MCF 10A (cell line): ENCODE measurements around the gene DOCK8. TPM values are rescaled to one million over a fixed set of nuclear protein-coding genes. Genes with fewer than 3 reads are reported as not detected.
"Not testable (repeated sequence)": the region's sequence is repeated elsewhere in the genome, so short reads cannot be mapped to it uniquely, and the experiment has no call there.

ENCODE experiments used
- BruUV-seq: library from RNA; stranded (reverse); fragments of 400-500 nt; replicated peaks from 2 replicates; lab custom pipeline; 2021; lab: Mats Ljungman, UMichigan
- CTCF ChIA-PET: fragments of 300-600 bp; sonication (Branson Sonifier 250); formaldehyde crosslinking; extraction: SDS; loops from one replicate; lab custom pipeline; 2021; ENCODE audit warnings: antibody characterized with exemption, inconsistent platforms; lab: Yijun Ruan, JAX
- POLR2A ChIA-PET: fragments of 300-600, 350-650 bp; sonication (Branson Sonifier 250); formaldehyde crosslinking; extraction: SDS; loops from one replicate; lab custom pipeline; 2020; ENCODE audit warnings: antibody characterized with exemption, inconsistent platforms; lab: Yijun Ruan, JAX
- DNase-seq: peaks from one replicate; pipeline ENCODE4 v3.0.0-alpha.2; 2018; ENCODE audit not compliant: unreplicated experiment
- H3K27ac Mint-ChIP-seq: one replicate; pipeline ENCODE4 v1.8.0; 2022; ENCODE audit warnings: mild to moderate bottlenecking, low read depth, mixed read lengths; ENCODE audit not compliant: unreplicated experiment
- H3K27me3 Mint-ChIP-seq: one replicate; pipeline ENCODE4 v1.8.0; 2022; ENCODE audit warnings: mixed read lengths; ENCODE audit not compliant: insufficient read depth, unreplicated experiment
- H3K36me3 Mint-ChIP-seq: one replicate; pipeline ENCODE4 v1.8.0; 2022; ENCODE audit warnings: mild to moderate bottlenecking, moderate library complexity, mixed read lengths; ENCODE audit not compliant: insufficient read depth, unreplicated experiment
- H3K4me1 Mint-ChIP-seq: one replicate; pipeline ENCODE4 v1.8.0; 2022; ENCODE audit warnings: mixed read lengths; ENCODE audit not compliant: insufficient read depth, unreplicated experiment
- H3K4me3 Mint-ChIP-seq: one replicate; pipeline ENCODE4 v1.8.0; 2022; ENCODE audit warnings: mild to moderate bottlenecking, moderate library complexity, mixed read lengths; ENCODE audit not compliant: unreplicated experiment
- H3K9me3 Mint-ChIP-seq: one replicate; pipeline ENCODE4 v1.8.0; 2022; ENCODE audit warnings: mixed read lengths; ENCODE audit not compliant: unreplicated experiment
- CTCF ChIP-seq: fragments of 200-600 bp; IDR thresholded peaks from one replicate; pipeline ENCODE4 v1.8.0; 2022; ENCODE audit warnings: antibody characterized with exemption, mild to moderate bottlenecking; ENCODE audit not compliant: unreplicated experiment
- intact Hi-C: fragments of 100-400 bp; cut with micrococcal nuclease; formaldehyde crosslinking; loops from 2 replicates; pipeline ENCODE4 v1.14.1; 2022
- total RNA-seq: library from RNA; stranded (reverse); gene quantifications from 2 replicates; pipeline ENCODE4 v1.2.3, GENCODE V29; 2022

DOCK8 gene
- total RNA-seq, 1 experiment from 2014 or later, result 5.2 TPM

- H3K4me3 Mint-ChIP-seq, result no peak overlapping the region
- H3K27me3 Mint-ChIP-seq, result no peaks in the 10 kb centered on the region
- CTCF ChIA-PET, result interaction anchor here (0.6 to 1.2 kb wide), 3 partner anchors 14 to 522 kb away, joined by 3 to 5 read pairs (median 3); no protein-coding TSS in a partner anchor
- intact Hi-C loops, result no loop called here
- H3K36me3 Mint-ChIP-seq, result peaks cover 7% of the 10 kb centered on the region
- no peak for DNase-seq
- no peak overlapping the region for H3K27ac Mint-ChIP-seq
- POLR2A ChIA-PET, result interaction anchor here (1.3 to 1.4 kb wide), 2 partner anchors 15 to 35 kb away, joined by 3 to 5 read pairs; no protein-coding TSS in a partner anchor
- H3K4me1 Mint-ChIP-seq, result no peaks in the 10 kb centered on the region
- no peak for TF ChIP-seq CTCF
- peaks cover 7% of the 10 kb centered on the region for H3K9me3 Mint-ChIP-seq
- no TSS peak for BruUV-seq
Observed at GRCh38 chr9:404234-404633, 189.6 kb downstream of the DOCK8 start.

- no peaks in the 10 kb centered on the region for H3K4me1 Mint-ChIP-seq
- H3K27ac Mint-ChIP-seq, result no peak overlapping the region
- CTCF ChIA-PET, result interaction anchor here (0.6 to 1.0 kb wide), 3 partner anchors 20 to 400 kb away, joined by 3 read pairs; no protein-coding TSS in a partner anchor
- intact Hi-C loops, result no loop called here
- DNase-seq, result no peak
- TF ChIP-seq CTCF, result no peak
- no peaks in the 10 kb centered on the region for H3K27me3 Mint-ChIP-seq
- no TSS peak for BruUV-seq
- H3K9me3 Mint-ChIP-seq, result peaks cover 7% of the 10 kb centered on the region
- H3K36me3 Mint-ChIP-seq, result peaks cover 7% of the 10 kb centered on the region
- no peak overlapping the region for H3K4me3 Mint-ChIP-seq
- POLR2A ChIA-PET, result interaction anchor here (0.6 to 1.3 kb wide), 4 partner anchors 10 to 168 kb away, joined by 3 to 5 read pairs (median 3); no protein-coding TSS in a partner anchor
Observed at GRCh38 chr9:405341-405740, 190.7 kb downstream of the DOCK8 start.

- TF ChIP-seq CTCF, result peak; percentile 18
- Mint-ChIP-seq H3K27me3 (no peaks in the 10 kb centered on the region), H3K4me1 (no peaks in the 10 kb centered on the region), H3K36me3 (peaks cover 4% of the 10 kb centered on the region), H3K9me3 (no peaks in the 10 kb centered on the region), H3K27ac (no peak overlapping the region), H3K4me3 (no peak overlapping the region)
- intact Hi-C loops, result loop anchor here (2.0 kb wide), 1 partner anchor 98 kb away; the partner anchor contains the start of gene KANK1
- ChIA-PET CTCF (interaction anchor here (0.6 to 1.8 kb wide), 3 partner anchors 12 to 201 kb away, joined by 4 read pairs; no protein-coding TSS in a partner anchor), POLR2A (interaction anchor here (1.0 to 1.4 kb wide), 3 partner anchors 12 to 39 kb away, joined by 3 to 4 read pairs (median 3); no protein-coding TSS in a partner anchor)
- DNase-seq, result peak; percentile 26
- no TSS peak for BruUV-seq
Observed at GRCh38 chr9:406886-407654, 192.4 kb downstream of the DOCK8 start.

GRCh38 chr9:409655-410054 lies 195.0 kb downstream of the DOCK8 start:
- H3K27ac Mint-ChIP-seq, H3K9me3 Mint-ChIP-seq, H3K4me3 Mint-ChIP-seq, DNase-seq, BruUV-seq, intact Hi-C loops, POLR2A ChIA-PET, CTCF ChIA-PET, H3K4me1 Mint-ChIP-seq, H3K36me3 Mint-ChIP-seq, H3K27me3 Mint-ChIP-seq: not testable (repeated sequence)
